Ovary (tissue), 3 donors: ENCODE results near the gene RFFL.

Experiments
- CTCF ChIP-seq, 3 donors: fragments of 450-650 bp in 2 of 3; fragments of 200-600 bp in 1 of 3; IDR thresholded peaks; one replicate each; pipeline versions ENCODE4 v1.5.1 to v1.8.0; 2016 to 2022; ENCODE audit warnings: antibody characterized with exemption in 3 of 3, mild to moderate bottlenecking in 1 of 3
- POLR2A ChIP-seq: fragments of 450-650 bp; IDR thresholded peaks from one replicate; pipeline ENCODE4 v1.6.1; 2017; ENCODE audit warnings: antibody characterized with exemption, mild to moderate bottlenecking, moderate library complexity
- donor health status: DM: no; HTN: no; CAD: no.

DNA sequence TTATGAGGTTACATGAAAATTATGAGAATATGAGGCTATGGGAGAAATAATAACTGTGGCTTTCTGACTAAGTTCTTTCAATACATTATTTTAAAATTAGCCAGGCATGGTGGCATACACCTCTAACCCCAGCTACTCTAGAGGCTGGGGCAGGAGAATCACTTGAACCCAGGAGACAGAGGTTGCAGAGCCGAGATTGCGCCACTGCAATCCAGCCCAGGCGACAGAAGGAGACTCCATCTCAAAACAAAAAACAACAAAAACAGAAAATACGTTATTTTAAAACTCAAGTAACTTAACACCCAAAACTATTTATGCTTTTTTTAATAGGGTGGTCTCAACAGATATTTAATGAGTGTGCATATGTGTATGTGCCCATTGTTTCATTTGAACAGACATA lies 2.4 kb upstream of the RFFL start:
- TF ChIP-seq CTCF (IDR thresholded peaks at IDR 0.05) = no peak
- TF ChIP-seq POLR2A = no peak
